Measurements from ENCODE around the gene TAX1BP3. TPM values are rescaled to one million over a fixed set of nuclear protein-coding genes. Genes with fewer than 3 reads are reported as not detected.

Gene TAX1BP3
- total and polyA plus RNA-seq, 2 of the 4 experiments (the other 2 are of a cell fraction), result 146 to 176 TPM

GRCh38 chr17:3678821-3679530 is 10.6 kb upstream of the TAX1BP3 start:
- Histone ChIP-seq H3K27me3 (ENCODE audit: control insufficient read depth, insufficient read depth, low read length) (peaks cover 2% of the 10 kb centered on the region; the same call in 1 of the 2 replicates), H3K56ac (ENCODE audit: extremely low read depth, insufficient read depth, low read length) (no peak overlapping the region), H3K9me3 (ENCODE audit: control insufficient read depth, insufficient read depth, low read length) (no peaks in the 10 kb centered on the region), H2AK5ac (ENCODE audit: low read depth, low read length) (no peak overlapping the region), H3K9ac (ENCODE audit: low read depth, low read length) (no peak overlapping the region), H3K14ac (replicated peaks; ENCODE audit: low read depth, low read length) (no peak overlapping the region), H2BK20ac (ENCODE audit: low read depth, low read length) (no peak overlapping the region), H4K5ac (ENCODE audit: low read depth, low read length) (no peak overlapping the region), H3K36me3 (ENCODE audit: control insufficient read depth, insufficient read depth, low read length) (no peaks in the 10 kb centered on the region), H3K4me2 (ENCODE audit: low read depth, low read length) (no peak overlapping the region), H2BK15ac (ENCODE audit: low read depth, low read length) (no peak overlapping the region), H2BK5ac (ENCODE audit: low read depth, low read length, poor library complexity, severe bottlenecking) (no peak overlapping the region), H4K91ac (ENCODE audit: insufficient read depth, low read depth, low read length) (no peak overlapping the region), H2BK120ac (ENCODE audit: low read depth, low read length) (no peak overlapping the region), H3K9me1 (ENCODE audit: insufficient read depth, low read length) (no peaks in the 10 kb centered on the region), H3K4me3 (ENCODE audit: insufficient read depth, low read depth, low read length) (no peak overlapping the region), H4K20me1 (ENCODE audit: insufficient read depth, low read length) (no peaks in the 10 kb centered on the region), H3K4me1 (ENCODE audit: control insufficient read depth, insufficient read depth, low read length) (no peaks in the 10 kb centered on the region), H3K4ac (ENCODE audit: low read depth, low read length) (no peak overlapping the region), H3K23ac (ENCODE audit: low read depth, low read length) (no peak overlapping the region), H3K27ac (ENCODE audit: insufficient read depth, low read length) (no peak overlapping the region), H4K8ac (ENCODE audit: low read depth in 2 of 2, low read length in 2 of 2) (no peak overlapping the region), H3K79me1 (ENCODE audit: low read depth in 1 of 2, low read length in 2 of 2) (no peaks in the 10 kb centered on the region), H3K18ac (ENCODE audit: low read depth, low read length) (no peak overlapping the region), H2AK9ac (replicated peaks; ENCODE audit: low read depth, low read length, poor library complexity) (no peak overlapping the region), H2AFZ (replicated peaks; ENCODE audit: low read length, poor library complexity) (no peak overlapping the region)
- no TSS peak for BruUV-seq (replicated peaks)
- ATAC-seq (ENCODE audit: low read depth), result no peak
- in situ Hi-C loops (cut with MboI; ENCODE audit: low sequenced_read_pairs), result no loop called here
- WGBS, 2 experiments (ENCODE audit: extremely low coverage in 2 of 2, insufficient read length in 1 of 2), result 88% methylated on average over 6 of the region's 27 CpGs; no CpG with 5 or more reads in 1 of the 2 experiments
- dilution Hi-C loops (cut with HindIII; ENCODE audit: low sequenced_read_pairs, unreplicated experiment), result no loop called here
- TF ChIP-seq CHD1 (IDR thresholded peaks at IDR 0.05; ENCODE audit: low read depth, low read length) (no peak), MAZ (IDR thresholded peaks at IDR 0.05; ENCODE audit: borderline replicate concordance, low read depth, low read length) (no peak), RFX5 (IDR thresholded peaks at IDR 0.05; ENCODE audit: low read depth, low read length) (no peak)
- ChIA-PET CTCF (interaction anchor here (0.6 kb wide), 1 partner anchor 106 kb away, joined by 5 read pairs; no protein-coding TSS in a partner anchor), POLR2A (ENCODE audit: unreplicated experiment) (no interaction called here)
- no peak for DNase-seq
- intact Hi-C loops (cut with micrococcal nuclease), result no loop called here

All from IMR-90 (cell line).